Measurements from ENCODE around the gene MEGF11.

Gene MEGF11

GRCh38 chr15:65953622-65954021, 299.9 kb downstream of the MEGF11 start:
- TF ChIP-seq GATA3 (IDR thresholded peaks at IDR 0.05; ENCODE audit: low read depth, low read length) (no peak), GATA2 (IDR thresholded peaks at IDR 0.05; ENCODE audit: low read depth, low read length) (no peak)

GRCh38 chr15:65952391-65953053, 301.0 kb downstream of the MEGF11 start:
- TF ChIP-seq GATA3 (IDR thresholded peaks at IDR 0.05; ENCODE audit: low read depth, low read length) (no peak), GATA2 (IDR thresholded peaks at IDR 0.05; ENCODE audit: low read depth, low read length) (no peak)

- TF ChIP-seq GATA2 (IDR thresholded peaks at IDR 0.05; ENCODE audit: low read depth, low read length) (no peak), GATA3 (IDR thresholded peaks at IDR 0.05; ENCODE audit: low read depth, low read length) (no peak)
Observed at GRCh38 chr15:65951007-65951406, 302.5 kb downstream of the MEGF11 start.

DNA sequence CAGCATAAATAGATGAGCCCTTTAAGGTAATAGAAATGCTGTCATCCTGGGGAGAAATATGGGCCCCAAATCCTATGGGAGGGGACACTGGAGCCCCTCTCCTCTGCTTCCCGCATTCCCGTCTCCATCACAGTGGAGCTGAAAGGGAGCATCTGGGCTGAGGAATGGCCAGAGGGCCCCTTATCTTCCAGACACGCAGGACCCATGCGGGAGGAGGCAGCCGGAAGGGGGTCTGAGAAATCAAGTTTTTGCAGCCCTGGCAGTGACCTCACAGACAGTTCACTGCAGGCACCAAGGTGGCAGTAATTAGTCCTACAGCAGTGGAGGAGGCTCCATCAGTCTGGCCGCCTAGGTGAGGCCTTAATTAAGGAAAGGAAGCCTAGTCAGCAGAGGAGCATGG, 304.1 kb downstream of the MEGF11 start:
- peak; percentile 58 for TF ChIP-seq GATA2 (IDR thresholded peaks at IDR 0.05; ENCODE audit: low read depth, low read length)
- no peak for TF ChIP-seq GATA3 (IDR thresholded peaks at IDR 0.05; ENCODE audit: low read depth, low read length)

- TF ChIP-seq GATA2 (IDR thresholded peaks at IDR 0.05; ENCODE audit: low read depth, low read length) (no peak), GATA3 (IDR thresholded peaks at IDR 0.05; ENCODE audit: low read depth, low read length) (no peak)
Observed at GRCh38 chr15:65949011-65949410, 304.5 kb downstream of the MEGF11 start.

DNA sequence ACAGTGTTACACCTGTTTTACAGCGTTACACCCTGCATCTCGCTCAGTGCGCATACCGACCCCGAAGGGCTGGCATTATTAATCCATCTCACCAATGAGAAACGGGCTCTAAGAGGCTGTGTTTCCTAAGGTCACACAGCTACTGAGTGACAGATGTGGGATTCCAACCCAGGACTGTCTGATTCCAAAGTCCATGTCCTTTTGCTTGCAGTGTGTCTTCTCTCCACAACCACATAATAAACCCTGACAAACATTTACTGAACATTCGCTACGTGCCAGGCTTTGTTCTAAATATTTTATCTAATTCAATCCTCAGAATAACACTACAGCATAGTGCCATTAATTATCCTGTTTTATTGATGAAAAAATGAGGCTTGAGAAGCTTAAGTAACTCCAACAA, 305.2 kb downstream of the MEGF11 start:
- TF ChIP-seq GATA2 (IDR thresholded peaks at IDR 0.05; ENCODE audit: low read depth, low read length) (no peak), GATA3 (IDR thresholded peaks at IDR 0.05; ENCODE audit: low read depth, low read length) (no peak)

GRCh38 chr15:65947041-65947440, 306.5 kb downstream of the MEGF11 start:
- TF ChIP-seq GATA3 (IDR thresholded peaks at IDR 0.05; ENCODE audit: low read depth, low read length) (no peak), GATA2 (IDR thresholded peaks at IDR 0.05; ENCODE audit: low read depth, low read length) (no peak)

- TF ChIP-seq GATA3 (IDR thresholded peaks at IDR 0.05; ENCODE audit: low read depth, low read length) (no peak), GATA2 (IDR thresholded peaks at IDR 0.05; ENCODE audit: low read depth, low read length) (no peak)
Observed at GRCh38 chr15:65945616-65946015, 307.9 kb downstream of the MEGF11 start.

DNA sequence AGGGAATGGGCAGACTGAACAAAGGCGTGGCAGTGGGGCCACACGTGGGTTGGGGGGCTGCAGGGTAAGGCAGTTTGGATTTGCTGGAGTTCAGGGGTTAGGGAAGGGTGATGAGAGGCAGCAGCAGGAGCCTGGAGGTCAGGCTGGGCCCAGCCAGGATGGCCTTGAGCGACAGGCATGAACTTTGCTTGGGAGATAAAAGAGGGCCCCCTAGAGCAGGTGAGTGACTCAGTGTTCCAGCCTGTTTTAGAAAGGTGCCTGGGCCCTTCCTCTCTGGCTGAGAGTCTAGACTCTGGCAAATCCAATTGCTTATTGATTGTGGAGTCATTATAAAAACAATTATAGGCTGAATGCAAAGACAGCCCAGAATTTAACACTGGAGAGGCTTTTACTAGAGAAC, 309.1 kb downstream of the MEGF11 start:
- TF ChIP-seq GATA3 (IDR thresholded peaks at IDR 0.05; ENCODE audit: low read depth, low read length), result no peak
- TF ChIP-seq GATA2 (IDR thresholded peaks at IDR 0.05; ENCODE audit: low read depth, low read length), result no peak

DNA sequence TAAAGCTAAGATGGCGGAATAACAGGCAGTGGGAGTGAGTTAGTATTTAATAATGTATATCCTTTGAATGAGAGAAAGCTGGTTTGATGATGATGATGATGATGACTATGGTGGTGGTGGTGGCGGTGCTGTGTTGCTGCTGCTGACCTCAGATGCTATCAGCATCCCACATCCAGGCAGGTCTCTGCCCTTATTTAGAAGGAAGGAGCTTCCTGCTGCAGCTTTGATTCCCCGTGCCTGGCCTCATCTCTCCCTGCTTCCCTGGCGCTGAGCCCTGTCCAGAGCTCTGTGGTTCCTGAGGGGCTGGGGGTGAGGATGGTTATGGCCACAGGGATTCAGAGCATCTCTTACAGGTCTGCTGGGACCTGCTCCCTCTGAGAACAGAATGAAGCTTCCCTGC, 311.1 kb downstream of the MEGF11 start:
- TF ChIP-seq GATA2 (IDR thresholded peaks at IDR 0.05; ENCODE audit: low read depth, low read length) (peak; percentile 41; the same call in 1 of the 2 replicates), GATA3 (IDR thresholded peaks at IDR 0.05; ENCODE audit: low read depth, low read length) (no peak)

GRCh38 chr15:65940618-65940909, 313.0 kb downstream of the MEGF11 start:
- no peak for TF ChIP-seq GATA2 (IDR thresholded peaks at IDR 0.05; ENCODE audit: low read depth, low read length)
- no peak for TF ChIP-seq GATA3 (IDR thresholded peaks at IDR 0.05; ENCODE audit: low read depth, low read length)

GRCh38 chr15:65939901-65940617, 313.5 kb downstream of the MEGF11 start:
- TF ChIP-seq GATA3 (IDR thresholded peaks at IDR 0.05; ENCODE audit: low read depth, low read length) (no peak), GATA2 (IDR thresholded peaks at IDR 0.05; ENCODE audit: low read depth, low read length) (no peak)

DNA sequence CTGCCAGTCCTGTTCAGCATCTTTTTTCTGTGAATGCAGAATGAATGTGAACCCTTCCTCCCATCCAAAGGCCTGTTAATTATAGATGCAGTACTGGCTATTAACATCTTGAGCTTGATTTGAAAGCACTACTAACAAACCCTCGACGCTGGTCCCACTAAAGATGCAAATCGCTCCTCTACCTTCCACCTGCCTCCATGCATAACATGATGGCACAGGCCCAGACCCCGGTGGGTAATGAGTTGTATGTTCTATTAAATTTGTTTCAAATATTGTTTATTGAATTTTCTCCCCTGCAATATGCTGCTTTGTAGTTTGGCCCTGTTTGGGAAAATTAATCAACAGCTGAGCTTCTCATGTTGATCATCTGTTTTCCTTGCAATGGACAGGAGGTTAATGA, 314.9 kb downstream of the MEGF11 start:
- no peak for TF ChIP-seq GATA2 (IDR thresholded peaks at IDR 0.05; ENCODE audit: low read depth, low read length)

GRCh38 chr15:65937476-65937875, 316.1 kb downstream of the MEGF11 start:
- no peak for TF ChIP-seq GATA2 (IDR thresholded peaks at IDR 0.05; ENCODE audit: low read depth, low read length)
- TF ChIP-seq GATA3 (IDR thresholded peaks at IDR 0.05; ENCODE audit: low read depth, low read length), result no peak

- no peak for TF ChIP-seq GATA2 (IDR thresholded peaks at IDR 0.05; ENCODE audit: low read depth, low read length)
- no peak for TF ChIP-seq GATA3 (IDR thresholded peaks at IDR 0.05; ENCODE audit: low read depth, low read length)
Observed at GRCh38 chr15:65937054-65937453, 316.5 kb downstream of the MEGF11 start.
